Chondrocyte (in vitro differentiated cells): ENCODE results near the gene SLC6A8. TPM values are rescaled to one million over a fixed set of nuclear protein-coding genes. Genes with fewer than 3 reads are reported as not detected.

ENCODE experiments used
- DNase-seq: peaks from one replicate; pipeline ENCODE4 v3.0.0; 2021; ENCODE audit warnings: mixed read lengths, low spot score
- H3K27ac Mint-ChIP-seq: one replicate; pipeline ENCODE4 v1.8.0; 2021; ENCODE audit warnings: mild to moderate bottlenecking, moderate library complexity, mixed read lengths; ENCODE audit not compliant: unreplicated experiment
- H3K27me3 Mint-ChIP-seq: 2 replicates; pipeline ENCODE4 v1.8.0; 2021; ENCODE audit warnings: low read depth, mixed read lengths
- H3K36me3 Mint-ChIP-seq: 2 replicates; pipeline ENCODE4 v1.8.0; 2021; ENCODE audit warnings: low read depth, mixed read lengths
- H3K4me1 Mint-ChIP-seq: 2 replicates; pipeline ENCODE4 v1.8.0; 2021; ENCODE audit warnings: low read depth, mild to moderate bottlenecking, mixed read lengths
- H3K4me3 Mint-ChIP-seq: one replicate; pipeline ENCODE4 v1.8.0; 2021; ENCODE audit warnings: mild to moderate bottlenecking, moderate library complexity, mixed read lengths; ENCODE audit not compliant: unreplicated experiment
- H3K9me3 Mint-ChIP-seq: 2 replicates; pipeline ENCODE4 v1.8.0; 2021; ENCODE audit warnings: low read depth, mixed read lengths
- CTCF ChIP-seq: fragments of 200-600 bp; sonication (generic); IDR thresholded peaks from 2 replicates; pipeline ENCODE4 v1.5.0; 2021; ENCODE audit warnings: antibody characterized with exemption, mild to moderate bottlenecking, moderate library complexity
- long read RNA-seq: library from polyadenylated mRNA; stranded (forward); transcript quantifications from one replicate; pipeline ENCODE4 v2.0.0, GENCODE V29; 2021
- total RNA-seq: library from RNA; stranded (reverse); gene quantifications from 3 replicates; pipeline ENCODE4 v1.2.1, GENCODE V29; 2021

Gene SLC6A8
- total RNA-seq = 47.6 to 71.1 TPM (median 70.6 TPM) in 3 replicates
- long read RNA-seq, transcript SLC6A8-201 (13 exons, 3,763 nt) = major isoform, 40 of 55 reads
- long read RNA-seq, partial matches to known transcripts = 6 of 55 reads
- long read RNA-seq, other reads (novel, unspliced or antisense) = 9 of 55 reads

GRCh38 chrX:153687121-153688039, at the start of gene SLC6A8:
Gene SLC6A8 (plus strand): TSS chrX:153687926. CDS start chrX:153688575, 649 bp downstream.
- Mint-ChIP-seq H3K9me3 (peaks cover 5% of the 10 kb centered on the region), H3K4me3 (peak within 1 kb of the TSS; percentile 48), H3K4me1 (peaks cover 2% of the 10 kb centered on the region), H3K27ac (no peak within 1 kb of the TSS), H3K27me3 (no peaks in the 10 kb centered on the region), H3K36me3 (peaks cover 2% of the 10 kb centered on the region)
- no peak for DNase-seq
- peak; percentile 73 for TF ChIP-seq CTCF

- Mint-ChIP-seq H3K27me3 (peaks cover 9% of the 10 kb centered on the region), H3K36me3 (no peaks in the 10 kb centered on the region), H3K4me3 (no peak overlapping the region), H3K9me3 (peaks cover 4% of the 10 kb centered on the region), H3K4me1 (peaks cover 4% of the 10 kb centered on the region), H3K27ac (no peak overlapping the region)
- TF ChIP-seq CTCF = no peak
- DNase-seq = peak; percentile 89
Measured at GRCh38 chrX:153638041-153638371, 49.7 kb upstream of the SLC6A8 start.

- Mint-ChIP-seq H3K36me3 (no peaks in the 10 kb centered on the region), H3K9me3 (peaks cover 4% of the 10 kb centered on the region), H3K4me3 (no peak overlapping the region), H3K27ac (no peak overlapping the region), H3K4me1 (peaks cover 5% of the 10 kb centered on the region), H3K27me3 (peaks cover 10% of the 10 kb centered on the region)
- DNase-seq = peak; percentile 86
- TF ChIP-seq CTCF = no peak
Measured at GRCh38 chrX:153638436-153639176, 49.1 kb upstream of the SLC6A8 start.

- peaks cover 4% of the 10 kb centered on the region for H3K9me3 Mint-ChIP-seq
- no peak overlapping the region for H3K4me3 Mint-ChIP-seq
- no peak overlapping the region for H3K27ac Mint-ChIP-seq
- DNase-seq = peak; percentile 77
- H3K27me3 Mint-ChIP-seq = peaks cover 10% of the 10 kb centered on the region
- no peak for TF ChIP-seq CTCF
- H3K36me3 Mint-ChIP-seq = no peaks in the 10 kb centered on the region
- peaks cover 5% of the 10 kb centered on the region for H3K4me1 Mint-ChIP-seq
Measured at GRCh38 chrX:153639177-153640044, 48.3 kb upstream of the SLC6A8 start.
